Ramos (cell line): ENCODE data around the gene CNDP1.
"Not testable (repeated sequence)": the region's sequence is repeated elsewhere in the genome, so short reads cannot be mapped to it uniquely, and the experiment has no call there.

Experiments used
- in situ Hi-C: fragments of 300-500 bp; cut with MboI; formaldehyde crosslinking; loops from one replicate; pipeline ENCODE4 v1.14.3; 2022; ENCODE audit warnings: low sequenced_read_pairs; ENCODE audit not compliant: unreplicated experiment

CNDP1 gene, protein sequence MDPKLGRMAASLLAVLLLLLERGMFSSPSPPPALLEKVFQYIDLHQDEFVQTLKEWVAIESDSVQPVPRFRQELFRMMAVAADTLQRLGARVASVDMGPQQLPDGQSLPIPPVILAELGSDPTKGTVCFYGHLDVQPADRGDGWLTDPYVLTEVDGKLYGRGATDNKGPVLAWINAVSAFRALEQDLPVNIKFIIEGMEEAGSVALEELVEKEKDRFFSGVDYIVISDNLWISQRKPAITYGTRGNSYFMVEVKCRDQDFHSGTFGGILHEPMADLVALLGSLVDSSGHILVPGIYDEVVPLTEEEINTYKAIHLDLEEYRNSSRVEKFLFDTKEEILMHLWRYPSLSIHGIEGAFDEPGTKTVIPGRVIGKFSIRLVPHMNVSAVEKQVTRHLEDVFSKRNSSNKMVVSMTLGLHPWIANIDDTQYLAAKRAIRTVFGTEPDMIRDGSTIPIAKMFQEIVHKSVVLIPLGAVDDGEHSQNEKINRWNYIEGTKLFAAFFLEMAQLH

DNA sequence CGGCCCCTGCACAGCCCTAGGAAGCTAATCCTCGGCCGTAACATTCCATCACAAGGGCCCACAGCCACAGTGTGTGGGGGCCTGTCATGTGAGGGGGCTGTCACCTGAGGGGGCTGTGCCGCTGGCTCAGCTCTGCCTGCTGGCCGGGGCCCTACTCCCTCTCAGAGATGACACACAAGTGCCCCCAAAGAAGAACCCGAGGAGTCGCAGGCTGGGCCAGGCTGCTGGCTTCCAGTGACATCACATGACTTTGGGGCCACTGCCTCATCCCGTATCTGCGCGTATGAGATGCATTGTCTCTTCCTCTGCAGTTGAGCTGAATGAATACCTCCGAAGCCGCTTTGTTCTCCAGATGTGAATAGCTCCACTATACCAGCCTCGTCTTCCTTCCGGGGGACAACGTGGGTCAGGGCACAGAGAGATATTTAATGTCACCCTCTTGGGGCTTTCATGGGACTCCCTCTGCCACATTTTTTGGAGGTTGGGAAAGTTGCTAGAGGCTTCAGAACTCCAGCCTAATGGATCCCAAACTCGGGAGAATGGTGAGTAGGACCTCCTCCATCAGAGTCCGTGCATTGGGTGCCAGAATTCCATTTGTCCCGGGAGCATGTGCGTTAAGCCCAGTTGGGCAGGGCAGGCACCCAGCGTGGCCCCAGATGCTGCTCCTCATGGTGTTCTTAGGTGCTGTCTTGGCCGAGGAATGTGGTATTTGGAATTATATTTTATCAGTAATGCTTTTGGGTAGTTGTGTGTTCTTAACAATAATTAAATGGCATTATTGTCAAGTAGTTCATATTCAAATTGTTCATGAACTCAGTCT is at the start of gene CNDP1:
TSS of gene CNDP1 (plus strand) at position 351 of the 820 bp plus-strand sequence. CDS start at position 519, 168 bp downstream.
- in situ Hi-C loops, result no loop called here

GRCh38 chr18:74486119-74486849 is 48.0 kb upstream of the CNDP1 start:
- in situ Hi-C loops, result no loop called here

DNA sequence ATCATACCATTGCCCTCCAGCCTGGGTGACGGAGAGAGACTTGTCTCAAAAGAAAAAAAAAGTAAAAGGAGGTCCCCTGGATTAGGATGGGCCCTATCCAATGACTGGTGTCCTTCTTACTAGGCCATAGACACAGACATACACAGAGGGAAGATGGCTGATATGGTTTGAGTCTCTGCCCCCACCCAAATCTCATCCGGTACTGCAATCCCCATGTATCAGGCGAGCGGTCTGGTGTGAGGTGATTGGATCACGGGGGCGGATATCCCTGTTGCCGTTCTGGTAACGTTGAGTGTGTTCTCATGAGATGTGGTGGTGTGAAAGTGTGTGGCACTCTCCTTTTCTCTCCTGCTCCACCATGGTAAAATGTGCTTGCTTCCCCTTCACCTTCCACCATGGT is 45.9 kb upstream of the CNDP1 start:
- in situ Hi-C loops, result no loop called here

DNA sequence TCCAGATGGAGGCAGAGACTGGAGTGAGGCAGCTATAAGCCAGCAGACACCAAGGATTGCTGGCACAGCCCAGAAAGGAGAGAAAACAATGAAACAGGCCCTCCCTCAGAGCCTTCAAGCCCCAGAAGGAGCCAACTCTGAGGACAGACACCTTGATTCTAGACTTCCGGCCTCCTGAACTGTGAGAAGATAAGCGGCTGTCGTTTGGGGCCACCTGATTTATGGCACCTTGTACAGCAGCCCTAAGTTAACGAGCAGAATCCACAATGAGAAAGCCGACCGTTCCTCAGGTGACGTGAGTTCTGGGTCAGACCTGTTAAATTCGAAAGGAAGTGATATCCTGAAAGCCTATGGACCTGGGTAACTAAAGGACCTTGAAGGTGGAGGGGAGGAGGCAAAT is 45.4 kb upstream of the CNDP1 start:
- in situ Hi-C loops, result no loop called here

GRCh38 chr18:74489676-74490075 is 44.6 kb upstream of the CNDP1 start:
- in situ Hi-C loops, result no loop called here

- in situ Hi-C loops, result no loop called here
Measured at GRCh38 chr18:74492259-74492658, 42.0 kb upstream of the CNDP1 start.

DNA sequence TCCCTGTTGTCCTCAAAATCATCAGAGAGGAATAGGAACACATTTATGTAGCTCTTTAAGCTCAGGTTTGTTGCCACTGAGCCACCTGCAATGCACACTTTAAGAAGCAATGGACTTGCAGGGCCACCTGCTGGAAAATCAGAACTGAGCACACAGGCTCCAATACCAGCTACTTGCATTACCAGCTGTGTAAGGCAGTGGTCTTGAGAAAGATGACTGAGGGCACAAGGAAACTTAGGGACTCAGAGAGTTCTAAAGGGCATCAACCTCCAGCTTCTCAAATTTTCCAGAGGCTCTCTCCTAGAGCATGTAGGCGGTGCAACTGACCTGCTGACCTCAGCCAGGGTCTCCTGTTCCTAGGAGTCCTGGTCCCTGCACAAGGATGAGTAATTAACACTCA is 40.6 kb upstream of the CNDP1 start:
- in situ Hi-C loops, result no loop called here

DNA sequence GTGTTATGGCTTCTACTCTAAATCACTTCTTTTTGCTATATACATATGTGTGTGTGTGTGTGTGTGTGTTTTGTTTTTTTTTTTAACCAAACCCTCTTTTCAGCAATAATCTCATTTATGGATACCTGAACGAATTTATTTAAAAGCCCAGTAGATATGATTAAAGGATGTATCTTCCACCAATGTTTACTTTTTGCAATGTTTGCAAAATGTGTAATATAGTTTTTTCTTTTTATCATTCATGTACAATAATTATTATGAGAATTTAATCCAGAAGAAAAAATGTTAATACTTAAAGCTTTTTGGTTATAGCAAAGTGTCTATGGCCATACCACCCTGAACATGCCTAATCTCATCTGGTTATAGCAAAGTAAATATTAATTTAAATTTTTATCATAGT is 39.8 kb upstream of the CNDP1 start:
- in situ Hi-C loops, result no loop called here

DNA sequence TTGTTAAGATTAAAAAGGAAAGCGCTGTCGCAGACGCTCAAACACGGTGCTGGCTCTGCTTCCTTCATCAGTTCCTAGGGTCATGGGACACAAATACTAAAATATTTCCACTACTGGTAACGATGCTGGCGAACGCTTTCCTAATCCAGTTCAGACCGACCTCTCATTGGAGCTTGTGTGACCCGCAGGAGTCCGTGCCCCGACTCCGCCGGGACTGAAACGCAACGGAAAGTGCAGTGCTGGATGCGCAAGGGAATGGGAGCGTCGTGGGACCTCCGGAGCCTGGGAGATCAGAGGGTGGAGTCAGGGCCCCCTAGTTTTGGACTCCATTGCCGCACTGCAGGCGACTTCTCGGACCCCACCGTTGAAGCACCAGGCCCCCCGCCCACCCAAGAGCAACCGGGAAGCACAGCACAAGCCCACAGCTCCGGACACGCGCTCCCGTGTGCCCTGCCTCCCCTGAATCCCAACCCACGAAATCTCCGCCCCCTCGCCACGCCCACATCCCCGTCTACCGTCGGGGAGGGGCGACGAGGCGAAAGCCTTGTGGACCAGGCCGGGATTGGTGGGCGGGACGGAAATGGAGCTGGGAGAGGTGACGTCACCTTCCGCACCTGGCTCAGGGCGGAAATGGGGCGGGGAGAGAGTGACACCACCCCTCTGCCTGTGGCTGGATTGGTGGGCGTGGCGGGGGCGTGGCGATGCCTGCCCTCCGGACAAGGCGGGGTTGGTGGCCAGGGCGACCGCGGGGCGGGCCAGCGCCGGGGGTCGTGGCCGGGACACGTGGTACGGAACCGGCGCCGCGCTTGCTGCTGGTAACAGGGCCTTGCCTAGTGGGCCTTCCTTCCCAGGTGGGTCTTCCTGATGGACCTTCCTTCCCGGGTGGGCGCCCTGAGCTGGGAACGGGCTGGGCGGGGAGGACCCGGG is 38.5 kb upstream of the CNDP1 start, which contains the start of gene CNDP2:
TSS of gene CNDP2 (plus strand) at position 783 of the 927 bp plus-strand sequence. CDS start 3,611 bp downstream, outside the sequence.
- in situ Hi-C loops, result no loop called here

GRCh38 chr18:74496508-74497323 is 37.6 kb upstream of the CNDP1 start:
- in situ Hi-C loops, result no loop called here

- in situ Hi-C loops, result no loop called here
Measured at GRCh38 chr18:74497324-74497676, 37.0 kb upstream of the CNDP1 start.

GRCh38 chr18:74497778-74498177 is 36.5 kb upstream of the CNDP1 start:
- in situ Hi-C loops, result no loop called here

- in situ Hi-C loops, result no loop called here
Measured at GRCh38 chr18:74498712-74499627, 35.3 kb upstream of the CNDP1 start.

- in situ Hi-C loops, result no loop called here
Measured at GRCh38 chr18:74499633-74500032, 34.7 kb upstream of the CNDP1 start.

DNA sequence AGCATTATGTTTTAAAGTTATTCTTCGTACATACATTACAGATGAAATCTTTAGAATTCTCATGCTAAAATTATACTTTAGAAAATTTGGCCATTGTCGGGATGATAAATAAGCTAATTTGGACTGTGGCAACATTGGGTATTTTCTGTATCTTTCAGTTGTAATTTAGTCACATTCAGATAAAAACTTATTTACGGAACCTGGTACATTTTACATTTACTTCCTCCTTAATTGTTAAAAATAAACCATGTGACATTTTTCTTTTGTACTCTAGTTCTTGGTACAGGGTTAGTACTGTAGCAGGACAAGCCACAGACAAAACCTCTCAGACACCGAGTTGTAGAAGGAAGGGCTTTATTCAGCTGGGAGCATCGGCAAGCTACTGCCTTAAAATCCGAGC is 33.9 kb upstream of the CNDP1 start:
- in situ Hi-C loops, result no loop called here

GRCh38 chr18:74500774-74501173 is 33.5 kb upstream of the CNDP1 start:
- in situ Hi-C loops, result not testable (repeated sequence)

GRCh38 chr18:74501386-74501785 is 32.9 kb upstream of the CNDP1 start:
- in situ Hi-C loops, result no loop called here

- in situ Hi-C loops, result no loop called here
Measured at GRCh38 chr18:74503137-74503536, 31.2 kb upstream of the CNDP1 start.
